Esophagus muscularis mucosa (tissue), 4 donors: ENCODE results near the gene ZCWPW1. TPM values are rescaled to one million over a fixed set of nuclear protein-coding genes. Genes with fewer than 3 reads are reported as not detected.

Source experiments
- DNase-seq: peaks from one replicate; pipeline ENCODE4 v3.0.0-alpha.2; 2017; ENCODE audit errors: extremely low spot score
- H3K27ac ChIP-seq, 4 donors: fragments of 200-600 bp; sonication (generic); replicated peaks in 1 of 4; 1 replicate in 3 of 4; 2 replicates in 1 of 4; pipeline ENCODE4 v1.5.1; 2016 to 2019; ENCODE audit warnings: mild to moderate bottlenecking in 1 of 4
- H3K27me3 ChIP-seq, 4 donors: fragments of 200-600 bp; sonication (generic); one replicate each; pipeline versions ENCODE4 v1.5.1 to v1.6.0; 2016 to 2019
- H3K36me3 ChIP-seq, 4 donors: fragments of 200-600 bp; sonication (generic); one replicate each; pipeline ENCODE4 v1.5.1; 2016 to 2019
- H3K4me1 ChIP-seq, 4 donors: fragments of 200-600 bp; sonication (generic); one replicate each; pipeline ENCODE4 v1.5.1; 2016 to 2019
- H3K4me3 ChIP-seq, 4 donors: fragments of 200-600 bp; sonication (generic); 1 replicate in 2 of 4; 2 replicates in 2 of 4; pipeline ENCODE4 v1.5.1; 2016 to 2019; ENCODE audit warnings: mild to moderate bottlenecking in 4 of 4, moderate library complexity in 1 of 4
- H3K9me3 ChIP-seq, 4 donors: fragments of 200-600 bp; sonication (generic); 1 replicate in 3 of 4; 2 replicates in 1 of 4; pipeline ENCODE4 v1.5.1; 2016 to 2019
- EP300 ChIP-seq: sonication (generic); formaldehyde crosslinking; IDR thresholded peaks from one replicate; pipeline ENCODE4 v1.6.1; 2017; ENCODE audit warnings: antibody characterized with exemption
- POLR2A ChIP-seq: fragments of 450-650 bp; IDR thresholded peaks from one replicate; pipeline ENCODE4 v1.6.1; 2017; ENCODE audit warnings: antibody characterized with exemption, moderate library complexity, mild to moderate bottlenecking, low read depth
- POLR2AphosphoS5 ChIP-seq, 2 donors: sonication (generic); formaldehyde crosslinking; IDR thresholded peaks; one replicate each; pipeline ENCODE4 v1.6.1; 2017; ENCODE audit warnings: antibody characterized with exemption in 2 of 2
- WGBS: methylation state at CpG from one replicate; pipeline ENCODE4 v1.1.5; 2018; 5-methylcytosine and 5-hydroxymethylcytosine counted together
- intact Hi-C: fragments of 100-400 bp; cut with DNase I; formaldehyde crosslinking; loops from one replicate; pipeline ENCODE4 v1.15.1; 2023
- total RNA-seq, 4 donors: library from RNA; depleted of rRNA; stranded (reverse); fragments of >200 nt; gene quantifications; one replicate each; pipeline versions ENCODE4 v1.1.0 to v1.2.1, GENCODE V29; 2016
- TF ChIP-seq, protein P1 (sequence below), 3 experiments: fragments of 200-600 bp in 2 of 3; fragments of 450-650 bp in 1 of 3; sonication (generic) in 2 of 3; IDR thresholded peaks; one replicate each; pipeline ENCODE4 v1.5.1; 2017 to 2019; ENCODE audit warnings: antibody characterized with exemption in 3 of 3, mild to moderate bottlenecking in 2 of 3, moderate library complexity in 1 of 3

Gene ZCWPW1
- total RNA-seq, 4 donors from 2014 or later, result 2.9 to 7.6 (median 5.8) TPM

DNA sequence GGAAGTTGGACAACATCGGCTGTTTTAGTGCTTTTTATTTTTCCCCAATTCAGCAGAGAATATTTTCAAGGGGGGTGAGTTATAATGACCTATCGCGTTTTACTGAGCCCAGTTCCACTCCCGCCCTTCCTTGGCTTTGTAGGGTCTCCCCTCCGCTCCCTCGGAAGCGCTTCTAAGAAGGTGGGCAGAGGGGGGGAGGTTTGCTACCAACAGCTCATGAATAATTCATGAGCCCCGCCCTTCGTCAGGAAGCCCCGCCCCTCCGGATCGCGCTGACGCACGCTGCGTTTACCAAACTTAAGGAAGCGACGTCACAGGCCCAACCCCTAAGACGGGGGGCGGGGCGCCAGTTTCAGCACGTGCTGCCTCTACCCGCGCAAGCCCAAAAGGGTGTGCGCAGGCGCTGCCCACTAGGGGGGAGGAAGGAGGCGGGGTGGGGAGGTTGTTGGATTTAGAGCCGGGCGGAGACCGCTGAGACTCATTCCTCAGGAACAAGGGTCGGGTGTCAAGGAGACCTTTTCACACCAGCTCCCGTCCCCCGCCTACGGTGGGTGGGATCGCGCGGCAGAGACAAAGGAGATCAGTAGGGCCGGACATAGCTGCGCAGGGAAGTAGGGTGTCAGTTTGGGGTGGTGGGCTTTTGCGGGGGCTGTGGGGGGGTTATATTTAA, 599 bp upstream of the ZCWPW1 start:
- H3K4me3 ChIP-seq, result peak overlapping the region; percentile 76 to 85 (median 80)
- H3K4me1 ChIP-seq, result peaks cover 23 to 50% (median 46%) of the 10 kb centered on the region in 4 donors
- peak overlapping the region; percentile 97 to 100 (median 98) for H3K27ac ChIP-seq
- H3K9me3 ChIP-seq, result no peaks in the 10 kb centered on the region
- intact Hi-C loops, result no loop called here
- peak; percentile 100 for DNase-seq
- H3K27me3 ChIP-seq, result peaks cover 0 to 6% (median 0%) of the 10 kb centered on the region in 4 donors
- WGBS, result under 1% methylated on average over 17 of the region's 40 CpGs
- TF ChIP-seq, protein P1, sequence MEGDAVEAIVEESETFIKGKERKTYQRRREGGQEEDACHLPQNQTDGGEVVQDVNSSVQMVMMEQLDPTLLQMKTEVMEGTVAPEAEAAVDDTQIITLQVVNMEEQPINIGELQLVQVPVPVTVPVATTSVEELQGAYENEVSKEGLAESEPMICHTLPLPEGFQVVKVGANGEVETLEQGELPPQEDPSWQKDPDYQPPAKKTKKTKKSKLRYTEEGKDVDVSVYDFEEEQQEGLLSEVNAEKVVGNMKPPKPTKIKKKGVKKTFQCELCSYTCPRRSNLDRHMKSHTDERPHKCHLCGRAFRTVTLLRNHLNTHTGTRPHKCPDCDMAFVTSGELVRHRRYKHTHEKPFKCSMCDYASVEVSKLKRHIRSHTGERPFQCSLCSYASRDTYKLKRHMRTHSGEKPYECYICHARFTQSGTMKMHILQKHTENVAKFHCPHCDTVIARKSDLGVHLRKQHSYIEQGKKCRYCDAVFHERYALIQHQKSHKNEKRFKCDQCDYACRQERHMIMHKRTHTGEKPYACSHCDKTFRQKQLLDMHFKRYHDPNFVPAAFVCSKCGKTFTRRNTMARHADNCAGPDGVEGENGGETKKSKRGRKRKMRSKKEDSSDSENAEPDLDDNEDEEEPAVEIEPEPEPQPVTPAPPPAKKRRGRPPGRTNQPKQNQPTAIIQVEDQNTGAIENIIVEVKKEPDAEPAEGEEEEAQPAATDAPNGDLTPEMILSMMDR (IDR thresholded peaks at IDR 0.05), result peak in 2 of 3 experiments; percentile 10 to 26
- peak in 1 of 2 donors; percentile 90 for TF ChIP-seq POLR2AphosphoS5 (IDR thresholded peaks at IDR 0.05)
- no peak for TF ChIP-seq EP300
- TF ChIP-seq POLR2A, result peak; percentile 80
- H3K36me3 ChIP-seq, result peaks cover 3 to 34% (median 29%) of the 10 kb centered on the region in 4 donors

GRCh38 chr7:100427762-100428198, 723 bp downstream of the ZCWPW1 start:
- Histone ChIP-seq H3K36me3 (peaks cover 0 to 20% (median 15%) of the 10 kb centered on the region in 4 donors), H3K4me3 (peak overlapping the region; percentile 76 to 85 (median 80)), H3K27me3 (peaks cover 0 to 6% (median 0%) of the 10 kb centered on the region in 4 donors), H3K4me1 (peaks cover 23 to 37% (median 35%) of the 10 kb centered on the region in 4 donors), H3K27ac (peak overlapping the region; percentile 97 to 100 (median 98)), H3K9me3 (no peaks in the 10 kb centered on the region)
- intact Hi-C loops, result no loop called here
- TF ChIP-seq EP300, result no peak
- no peak for TF ChIP-seq POLR2A
- no peak for TF ChIP-seq POLR2AphosphoS5 (IDR thresholded peaks at IDR 0.05)
- TF ChIP-seq, protein P1 (IDR thresholded peaks at IDR 0.05), result no peak
- no peak for DNase-seq
- 51% methylated on average over 13 of the region's 16 CpGs for WGBS

DNA sequence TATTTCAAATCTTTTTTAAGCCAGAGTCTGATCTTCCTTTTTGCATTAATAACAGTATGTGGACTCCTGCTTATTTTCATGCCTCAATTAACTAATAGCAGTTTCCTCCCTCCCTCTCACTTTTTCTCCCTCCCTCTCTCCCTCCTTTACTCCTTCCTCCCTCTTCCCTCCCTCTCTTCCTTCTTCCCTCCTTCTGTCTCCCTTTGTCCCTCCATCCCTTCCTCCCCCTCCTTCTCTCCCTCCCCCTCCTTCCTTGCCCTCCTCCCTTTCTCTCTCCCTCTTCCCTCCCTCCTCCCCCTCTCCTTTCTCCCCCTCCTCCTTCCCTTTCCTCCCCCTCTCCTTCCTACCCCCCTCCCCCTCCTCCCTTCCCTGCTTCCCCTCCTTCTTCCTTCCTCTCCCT, 2.0 kb downstream of the ZCWPW1 start:
- DNase-seq, result no peak
- Histone ChIP-seq H3K27ac (no peak overlapping the region), H3K27me3 (peaks cover 0 to 6% (median 0%) of the 10 kb centered on the region in 4 donors), H3K4me3 (no peak overlapping the region), H3K36me3 (peaks cover 0 to 13% (median 7%) of the 10 kb centered on the region in 4 donors), H3K9me3 (no peaks in the 10 kb centered on the region), H3K4me1 (peaks cover 12 to 24% (median 23%) of the 10 kb centered on the region in 4 donors)
- intact Hi-C loops, result no loop called here
- TF ChIP-seq, protein P1 (IDR thresholded peaks at IDR 0.05), result no peak
- TF ChIP-seq POLR2A (no peak), EP300 (no peak), POLR2AphosphoS5 (IDR thresholded peaks at IDR 0.05) (no peak)

DNA sequence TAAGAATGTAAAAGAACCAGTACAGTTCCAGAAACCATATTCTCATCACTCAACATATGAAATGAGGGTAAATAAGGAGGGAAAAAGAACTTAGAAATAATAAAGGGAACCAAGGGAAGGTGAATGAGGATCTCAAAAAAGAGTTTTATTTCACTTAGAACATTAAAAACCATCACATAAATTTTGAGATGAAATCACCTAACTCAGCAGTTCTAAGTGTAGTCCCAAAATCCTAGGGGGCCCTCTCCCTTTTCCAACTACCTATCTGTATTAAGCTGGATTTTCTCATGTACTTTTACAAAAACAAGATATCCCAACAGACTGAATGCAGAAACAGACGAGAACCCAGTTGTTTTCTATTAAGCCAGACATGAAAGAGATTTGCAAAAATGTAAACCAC, 3.2 kb downstream of the ZCWPW1 start:
- Histone ChIP-seq H3K36me3 (peaks cover 0 to 4% (median 0%) of the 10 kb centered on the region in 4 donors), H3K27me3 (peaks cover 0 to 6% (median 0%) of the 10 kb centered on the region in 4 donors), H3K9me3 (no peaks in the 10 kb centered on the region), H3K4me1 (peaks cover under 1 to 12% (median 11%) of the 10 kb centered on the region in 4 donors), H3K4me3 (no peak overlapping the region), H3K27ac (no peak overlapping the region)
- TF ChIP-seq EP300, result no peak
- TF ChIP-seq POLR2AphosphoS5 (IDR thresholded peaks at IDR 0.05), result no peak
- no peak for TF ChIP-seq POLR2A
- TF ChIP-seq, protein P1 (IDR thresholded peaks at IDR 0.05), result no peak
- intact Hi-C loops, result no loop called here
- no peak for DNase-seq
- WGBS, result 69% methylated on average over 1 of the region's 1 CpG
